Lung (tissue), 12 donors: ENCODE measurements around the gene PDE8B. TPM values are rescaled to one million over a fixed set of nuclear protein-coding genes. Genes with fewer than 3 reads are reported as not detected.
"Not testable (repeated sequence)": the region's sequence is repeated elsewhere in the genome, so short reads cannot be mapped to it uniquely, and the experiment has no call there.

ENCODE experiments used
- ATAC-seq: fragments of 200-7000 bp; cut with Tn5 transposase; one replicate; pipeline ENCODE4 v1.9.1; 2020; ENCODE audit warnings: moderate number of reproducible peaks; ENCODE audit not compliant: insufficient read depth, low FRiP score
- DNase-seq, 3 donors: peaks; one replicate each; pipeline ENCODE4 v3.0.0-alpha.2; 2013 to 2017
- H3K27ac ChIP-seq, 2 donors: one replicate each; pipeline ENCODE4 v1.5.1; 2013; ENCODE audit warnings: mild to moderate bottlenecking in 2 of 2, moderate library complexity in 2 of 2, control low read depth in 1 of 2, inconsistent platforms in 1 of 2, low read depth in 1 of 2, low read length in 1 of 2
- H3K27me3 ChIP-seq, 3 donors: one replicate each; pipeline ENCODE4 v1.5.1; 2013; ENCODE audit warnings: low read length in 2 of 3; ENCODE audit not compliant: control insufficient read depth in 3 of 3, insufficient read depth in 3 of 3
- H3K36me3 ChIP-seq, 4 donors: one replicate each; pipeline ENCODE4 v1.5.1; 2013; ENCODE audit warnings: low read length in 4 of 4, mild to moderate bottlenecking in 1 of 4, moderate library complexity in 1 of 4; ENCODE audit not compliant: control insufficient read depth in 4 of 4, insufficient read depth in 4 of 4
- H3K4me1 ChIP-seq, 5 donors: one replicate each; pipeline ENCODE4 v1.5.1; 2013; ENCODE audit warnings: low read length in 5 of 5, mild to moderate bottlenecking in 2 of 5, moderate library complexity in 1 of 5; ENCODE audit not compliant: control insufficient read depth in 5 of 5, insufficient read depth in 5 of 5
- H3K4me3 ChIP-seq: one replicate; pipeline ENCODE4 v1.5.1; 2013; ENCODE audit warnings: mild to moderate bottlenecking, control low read depth, moderate library complexity
- H3K9ac ChIP-seq, 2 donors: one replicate each; pipeline ENCODE4 v1.5.1; 2013; ENCODE audit warnings: low read length in 2 of 2, control low read depth in 1 of 2; ENCODE audit not compliant: insufficient read depth in 1 of 2
- H3K9me3 ChIP-seq, 4 donors: one replicate each; pipeline ENCODE4 v1.5.1; 2013; ENCODE audit warnings: low read length in 3 of 4, mild to moderate bottlenecking in 1 of 4, moderate library complexity in 1 of 4; ENCODE audit not compliant: control insufficient read depth in 4 of 4, insufficient read depth in 3 of 4
- WGBS, 2 donors: extraction: QIAGEN DNeasy Blood & Tissue Kit; methylation state at CpG; one replicate each; pipeline ENCODE4 v1.1.7; 2013; 5-methylcytosine and 5-hydroxymethylcytosine counted together
- polyA plus RNA-seq, 2 donors: library from polyadenylated mRNA; stranded (reverse); fragments of 200-250 nt; gene quantifications; one replicate each; pipeline ENCODE4 v1.2.1, GENCODE V29; 2013
- total RNA-seq, 2 donors: library from RNA; depleted of rRNA in 1 of 2; stranded (reverse); fragments of >200 nt in 1 of 2; gene quantifications; one replicate each; pipeline ENCODE4 v1.2.1, GENCODE V29; 2014 to 2021
- TF ChIP-seq, protein P1 (sequence below): IDR thresholded peaks from 2 replicates; pipeline ENCODE4 v1.5.1; 2012; ENCODE audit warnings: mild to moderate bottlenecking; ENCODE audit errors: control extremely low read depth, extremely low read depth
- donor health status: control.
- donor health status: control.
- donor health status: Bipolar disorder and iron deficiency.
- donor health status: healthy.
- donor health status: DM: yes; HTN: yes; CAD: no.

The PDE8B gene
- total and polyA plus RNA-seq, 4 donors = 1.6 to 10.6 (median 2.1) TPM

DNA sequence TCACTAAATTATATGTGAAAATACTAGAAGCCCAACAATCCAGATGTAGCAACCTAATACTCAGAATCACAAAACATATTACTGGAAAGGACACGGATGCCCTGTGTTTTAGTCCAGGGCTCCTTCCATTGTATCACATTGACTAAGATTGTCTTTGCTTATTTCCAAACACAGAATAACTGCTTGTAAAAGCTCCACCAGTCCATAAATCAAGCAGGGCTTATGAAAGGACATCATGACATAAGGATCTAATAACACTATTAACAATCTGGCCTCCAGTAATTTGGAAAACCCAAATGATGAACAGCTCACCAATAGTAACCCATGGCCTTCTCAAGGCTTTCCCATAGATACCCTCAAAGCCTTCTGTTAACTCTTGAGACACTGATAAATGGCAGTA lies 241.9 kb downstream of the PDE8B start:
- H3K9ac ChIP-seq = no peak overlapping the region
- DNase-seq (peak in 1 of 3 donors; percentile 38), ATAC-seq (no peak)
- H3K9me3 ChIP-seq = no peaks in the 10 kb centered on the region
- 93 to 94% methylated on average over 1 of the region's 1 CpG for WGBS, 2 donors
- TF ChIP-seq, protein P1, sequence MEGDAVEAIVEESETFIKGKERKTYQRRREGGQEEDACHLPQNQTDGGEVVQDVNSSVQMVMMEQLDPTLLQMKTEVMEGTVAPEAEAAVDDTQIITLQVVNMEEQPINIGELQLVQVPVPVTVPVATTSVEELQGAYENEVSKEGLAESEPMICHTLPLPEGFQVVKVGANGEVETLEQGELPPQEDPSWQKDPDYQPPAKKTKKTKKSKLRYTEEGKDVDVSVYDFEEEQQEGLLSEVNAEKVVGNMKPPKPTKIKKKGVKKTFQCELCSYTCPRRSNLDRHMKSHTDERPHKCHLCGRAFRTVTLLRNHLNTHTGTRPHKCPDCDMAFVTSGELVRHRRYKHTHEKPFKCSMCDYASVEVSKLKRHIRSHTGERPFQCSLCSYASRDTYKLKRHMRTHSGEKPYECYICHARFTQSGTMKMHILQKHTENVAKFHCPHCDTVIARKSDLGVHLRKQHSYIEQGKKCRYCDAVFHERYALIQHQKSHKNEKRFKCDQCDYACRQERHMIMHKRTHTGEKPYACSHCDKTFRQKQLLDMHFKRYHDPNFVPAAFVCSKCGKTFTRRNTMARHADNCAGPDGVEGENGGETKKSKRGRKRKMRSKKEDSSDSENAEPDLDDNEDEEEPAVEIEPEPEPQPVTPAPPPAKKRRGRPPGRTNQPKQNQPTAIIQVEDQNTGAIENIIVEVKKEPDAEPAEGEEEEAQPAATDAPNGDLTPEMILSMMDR = no peak
- H3K27ac ChIP-seq = no peak overlapping the region
- peaks cover 7 to 17% (median 12%) of the 10 kb centered on the region in 4 donors for H3K36me3 ChIP-seq
- H3K4me3 ChIP-seq = no peak overlapping the region
- H3K4me1 ChIP-seq = peaks cover 0 to 13% (median 7%) of the 10 kb centered on the region in 5 donors
- no peaks in the 10 kb centered on the region for H3K27me3 ChIP-seq

DNA sequence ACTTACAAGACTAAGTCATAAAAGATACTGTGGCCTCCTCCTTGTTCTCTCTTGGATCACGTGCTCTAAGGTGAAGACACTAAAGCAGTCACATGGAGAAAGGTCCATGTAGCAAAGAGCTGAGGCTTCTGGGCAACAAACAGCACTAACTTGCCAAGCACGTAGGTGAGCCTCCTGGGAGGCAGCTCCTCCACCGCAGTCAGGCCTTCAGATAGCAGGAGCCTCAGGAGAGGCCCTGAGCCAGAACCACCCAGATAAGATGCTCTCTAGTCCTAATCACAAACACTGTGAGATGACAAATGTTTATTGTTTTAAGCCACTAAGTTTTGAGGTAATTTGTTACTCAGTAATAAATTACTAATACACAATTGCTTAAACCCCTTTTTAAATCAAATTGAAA lies 243.6 kb downstream of the PDE8B start:
- ATAC-seq = no peak
- Histone ChIP-seq H3K27ac (no peak overlapping the region), H3K4me3 (no peak overlapping the region), H3K9ac (no peak overlapping the region), H3K27me3 (no peaks in the 10 kb centered on the region), H3K9me3 (no peaks in the 10 kb centered on the region), H3K36me3 (peaks cover 2 to 6% (median 3%) of the 10 kb centered on the region in 4 donors), H3K4me1 (peaks cover 0 to 10% (median 5%) of the 10 kb centered on the region in 5 donors)
- TF ChIP-seq, protein P1 = no peak
- no peak for DNase-seq
- WGBS, 2 donors = 95 to 98% methylated on average over 3 of the region's 3 CpGs

DNA sequence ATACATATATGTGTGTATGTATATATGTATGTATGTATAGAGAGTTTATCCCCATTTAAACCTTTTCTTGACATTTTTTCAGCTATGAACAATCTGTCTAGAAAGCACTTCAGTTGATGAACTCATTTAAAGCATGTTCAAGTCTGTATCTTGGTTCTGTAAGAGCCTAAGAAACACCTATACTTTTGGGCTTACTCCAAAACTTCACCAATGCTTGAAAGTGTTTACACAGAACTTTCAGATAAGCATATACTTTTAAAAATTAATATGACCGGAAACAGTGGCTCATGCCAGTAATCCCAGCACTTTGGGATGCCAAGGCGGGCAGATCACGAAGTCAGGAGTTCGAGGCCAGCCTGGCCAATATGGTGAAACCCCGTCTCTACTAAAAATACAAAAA lies 250.8 kb downstream of the PDE8B start:
- Histone ChIP-seq H3K36me3 (peaks cover 0 to 3% (median 1%) of the 10 kb centered on the region in 4 donors), H3K9ac (no peak overlapping the region), H3K27me3 (no peaks in the 10 kb centered on the region), H3K27ac (no peak overlapping the region), H3K4me3 (no peak overlapping the region), H3K4me1 (no peaks in the 10 kb centered on the region), H3K9me3 (no peaks in the 10 kb centered on the region)
- ATAC-seq = no peak
- TF ChIP-seq, protein P1 = no peak
- 83 to 95% methylated on average over 5 of the region's 5 CpGs for WGBS, 2 donors
- peak in 1 of 3 donors; percentile 47 for DNase-seq

DNA sequence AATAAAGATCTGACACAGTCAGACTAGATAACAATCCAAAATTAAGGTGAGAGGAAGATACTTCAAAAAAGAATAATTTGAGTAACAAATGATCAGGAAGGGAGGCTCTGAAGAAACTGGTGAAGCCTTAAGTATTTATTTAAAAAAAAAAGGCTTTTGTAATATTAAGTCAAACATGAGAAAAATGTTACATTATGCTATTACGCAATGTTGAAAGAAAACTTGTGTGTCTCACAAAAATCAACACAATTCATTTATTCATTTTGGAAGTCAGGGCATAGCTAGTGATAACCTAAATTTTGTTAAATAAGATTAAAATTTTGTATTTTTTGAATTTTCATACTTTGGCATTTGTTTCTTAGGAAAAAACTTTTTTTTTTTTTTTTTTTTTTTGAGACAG lies 253.4 kb downstream of the PDE8B start:
- no peak for DNase-seq
- H3K4me1 ChIP-seq = no peaks in the 10 kb centered on the region
- no peak for ATAC-seq
- no peak overlapping the region for H3K4me3 ChIP-seq
- H3K9me3 ChIP-seq = no peaks in the 10 kb centered on the region
- no peaks in the 10 kb centered on the region for H3K27me3 ChIP-seq
- TF ChIP-seq, protein P1 = no peak
- peaks cover 0 to 2% (median 0%) of the 10 kb centered on the region in 4 donors for H3K36me3 ChIP-seq
- WGBS, 2 donors = 89 to 95% methylated on average over 1 of the region's 1 CpG
- no peak overlapping the region for H3K27ac ChIP-seq
- no peak overlapping the region for H3K9ac ChIP-seq

DNA sequence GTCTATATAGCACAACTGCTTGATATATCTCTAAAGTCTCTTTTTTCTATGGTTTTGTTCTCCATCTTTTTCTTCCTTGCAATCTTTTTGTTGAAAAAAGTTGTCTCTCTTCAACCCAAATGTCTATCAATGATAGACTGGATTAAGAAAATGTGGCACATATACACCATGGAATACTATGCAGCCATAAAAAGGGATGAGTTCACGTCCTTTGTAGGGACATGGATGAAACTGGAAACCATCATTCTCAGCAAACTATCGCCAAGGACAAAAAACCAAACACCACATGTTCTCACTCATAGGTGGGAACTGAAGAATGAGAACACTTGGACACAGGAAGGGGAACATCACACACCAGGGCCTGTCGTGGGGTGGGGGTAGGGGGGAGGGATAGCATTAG lies 258.4 kb downstream of the PDE8B start:
- not testable (repeated sequence) for H3K9ac ChIP-seq, H3K27me3 ChIP-seq, DNase-seq, ATAC-seq, H3K36me3 ChIP-seq, H3K9me3 ChIP-seq, H3K4me3 ChIP-seq, H3K27ac ChIP-seq, H3K4me1 ChIP-seq
- 91 to 95% methylated on average over 3 of the region's 3 CpGs for WGBS, 2 donors
